Measurements from ENCODE around the gene TRIM66.

Gene TRIM66

DNA sequence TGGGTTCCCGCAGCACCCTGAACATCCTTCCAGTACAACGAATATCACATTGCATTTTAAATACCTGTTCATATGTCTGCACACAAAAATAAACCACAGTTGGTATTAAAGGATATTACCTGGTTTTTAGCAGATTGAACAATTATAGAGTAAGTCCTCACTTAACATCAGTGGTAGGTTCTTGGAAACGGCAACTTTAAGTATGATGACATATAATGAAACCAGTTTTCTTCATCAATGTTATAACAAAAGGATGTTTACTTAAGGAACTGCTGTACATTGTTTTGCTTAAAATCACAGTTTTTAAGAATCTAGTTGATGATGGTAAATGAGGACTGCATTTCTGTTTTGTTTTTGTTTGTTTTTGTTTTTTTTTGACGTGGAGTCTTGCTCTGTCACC lies 28.0 kb downstream of the TRIM66 start:
- no peak overlapping the region for H3K4me3 ChIP-seq (replicated peaks; ENCODE audit: insufficient read depth, low read length)
- H3K27ac ChIP-seq (replicated peaks) = no peak overlapping the region
- H3K27me3 ChIP-seq (ENCODE audit: insufficient read depth, poor library complexity, severe bottlenecking) = no peaks in the 10 kb centered on the region
- no peak for DNase-seq (ENCODE audit: low read depth in 1 of 2, low spot score in 1 of 2)
- TF ChIP-seq GABPA (IDR thresholded peaks at IDR 0.05; ENCODE audit: low read depth) (no peak), SPI1 (IDR thresholded peaks at IDR 0.05; ENCODE audit: borderline replicate concordance, low read depth) (no peak), POLR2AphosphoS5 (IDR thresholded peaks at IDR 0.05; ENCODE audit: low read depth) (no peak)
- TF ChIP-seq, protein P1, sequence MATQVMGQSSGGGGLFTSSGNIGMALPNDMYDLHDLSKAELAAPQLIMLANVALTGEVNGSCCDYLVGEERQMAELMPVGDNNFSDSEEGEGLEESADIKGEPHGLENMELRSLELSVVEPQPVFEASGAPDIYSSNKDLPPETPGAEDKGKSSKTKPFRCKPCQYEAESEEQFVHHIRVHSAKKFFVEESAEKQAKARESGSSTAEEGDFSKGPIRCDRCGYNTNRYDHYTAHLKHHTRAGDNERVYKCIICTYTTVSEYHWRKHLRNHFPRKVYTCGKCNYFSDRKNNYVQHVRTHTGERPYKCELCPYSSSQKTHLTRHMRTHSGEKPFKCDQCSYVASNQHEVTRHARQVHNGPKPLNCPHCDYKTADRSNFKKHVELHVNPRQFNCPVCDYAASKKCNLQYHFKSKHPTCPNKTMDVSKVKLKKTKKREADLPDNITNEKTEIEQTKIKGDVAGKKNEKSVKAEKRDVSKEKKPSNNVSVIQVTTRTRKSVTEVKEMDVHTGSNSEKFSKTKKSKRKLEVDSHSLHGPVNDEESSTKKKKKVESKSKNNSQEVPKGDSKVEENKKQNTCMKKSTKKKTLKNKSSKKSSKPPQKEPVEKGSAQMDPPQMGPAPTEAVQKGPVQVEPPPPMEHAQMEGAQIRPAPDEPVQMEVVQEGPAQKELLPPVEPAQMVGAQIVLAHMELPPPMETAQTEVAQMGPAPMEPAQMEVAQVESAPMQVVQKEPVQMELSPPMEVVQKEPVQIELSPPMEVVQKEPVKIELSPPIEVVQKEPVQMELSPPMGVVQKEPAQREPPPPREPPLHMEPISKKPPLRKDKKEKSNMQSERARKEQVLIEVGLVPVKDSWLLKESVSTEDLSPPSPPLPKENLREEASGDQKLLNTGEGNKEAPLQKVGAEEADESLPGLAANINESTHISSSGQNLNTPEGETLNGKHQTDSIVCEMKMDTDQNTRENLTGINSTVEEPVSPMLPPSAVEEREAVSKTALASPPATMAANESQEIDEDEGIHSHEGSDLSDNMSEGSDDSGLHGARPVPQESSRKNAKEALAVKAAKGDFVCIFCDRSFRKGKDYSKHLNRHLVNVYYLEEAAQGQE (IDR thresholded peaks at IDR 0.05; ENCODE audit: insufficient replicate concordance, low read depth) = no peak
- TF ChIP-seq, protein P2, sequence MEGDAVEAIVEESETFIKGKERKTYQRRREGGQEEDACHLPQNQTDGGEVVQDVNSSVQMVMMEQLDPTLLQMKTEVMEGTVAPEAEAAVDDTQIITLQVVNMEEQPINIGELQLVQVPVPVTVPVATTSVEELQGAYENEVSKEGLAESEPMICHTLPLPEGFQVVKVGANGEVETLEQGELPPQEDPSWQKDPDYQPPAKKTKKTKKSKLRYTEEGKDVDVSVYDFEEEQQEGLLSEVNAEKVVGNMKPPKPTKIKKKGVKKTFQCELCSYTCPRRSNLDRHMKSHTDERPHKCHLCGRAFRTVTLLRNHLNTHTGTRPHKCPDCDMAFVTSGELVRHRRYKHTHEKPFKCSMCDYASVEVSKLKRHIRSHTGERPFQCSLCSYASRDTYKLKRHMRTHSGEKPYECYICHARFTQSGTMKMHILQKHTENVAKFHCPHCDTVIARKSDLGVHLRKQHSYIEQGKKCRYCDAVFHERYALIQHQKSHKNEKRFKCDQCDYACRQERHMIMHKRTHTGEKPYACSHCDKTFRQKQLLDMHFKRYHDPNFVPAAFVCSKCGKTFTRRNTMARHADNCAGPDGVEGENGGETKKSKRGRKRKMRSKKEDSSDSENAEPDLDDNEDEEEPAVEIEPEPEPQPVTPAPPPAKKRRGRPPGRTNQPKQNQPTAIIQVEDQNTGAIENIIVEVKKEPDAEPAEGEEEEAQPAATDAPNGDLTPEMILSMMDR (IDR thresholded peaks at IDR 0.05; ENCODE audit: insufficient read depth, low read length) = no peak

DNA sequence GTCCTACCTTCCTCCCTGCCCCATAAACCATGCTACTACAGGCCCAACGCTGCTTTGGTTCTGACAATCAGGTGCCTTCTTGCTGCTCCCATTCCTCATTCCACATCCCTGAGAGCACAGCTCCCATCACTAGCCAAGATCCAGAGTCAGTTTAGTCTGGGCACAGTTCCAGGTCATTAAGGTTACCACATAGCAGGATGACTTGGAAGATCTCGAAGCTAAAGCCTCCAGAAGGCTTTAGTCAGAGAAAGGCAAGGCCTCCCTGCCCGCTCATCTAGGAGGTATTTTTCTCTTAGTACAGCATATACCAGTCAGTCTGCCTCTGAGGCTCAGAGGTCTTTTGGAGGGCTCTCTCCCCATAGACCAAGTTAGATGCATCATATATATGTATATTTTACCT lies 30.3 kb downstream of the TRIM66 start:
- Histone ChIP-seq H3K27ac (replicated peaks) (no peak overlapping the region), H3K27me3 (ENCODE audit: insufficient read depth, poor library complexity, severe bottlenecking) (no peaks in the 10 kb centered on the region), H3K4me3 (replicated peaks; ENCODE audit: insufficient read depth, low read length) (no peak overlapping the region)
- no peak for DNase-seq (ENCODE audit: low read depth in 1 of 2, low spot score in 1 of 2)
- TF ChIP-seq SPI1 (IDR thresholded peaks at IDR 0.05; ENCODE audit: borderline replicate concordance, low read depth) = no peak
- TF ChIP-seq, protein P1 (IDR thresholded peaks at IDR 0.05; ENCODE audit: insufficient replicate concordance, low read depth) = no peak
- TF ChIP-seq, protein P2 (IDR thresholded peaks at IDR 0.05; ENCODE audit: insufficient read depth, low read length) = no peak
- TF ChIP-seq POLR2AphosphoS5 (IDR thresholded peaks at IDR 0.05; ENCODE audit: low read depth) = no peak
- TF ChIP-seq GABPA (IDR thresholded peaks at IDR 0.05; ENCODE audit: low read depth) = no peak

DNA sequence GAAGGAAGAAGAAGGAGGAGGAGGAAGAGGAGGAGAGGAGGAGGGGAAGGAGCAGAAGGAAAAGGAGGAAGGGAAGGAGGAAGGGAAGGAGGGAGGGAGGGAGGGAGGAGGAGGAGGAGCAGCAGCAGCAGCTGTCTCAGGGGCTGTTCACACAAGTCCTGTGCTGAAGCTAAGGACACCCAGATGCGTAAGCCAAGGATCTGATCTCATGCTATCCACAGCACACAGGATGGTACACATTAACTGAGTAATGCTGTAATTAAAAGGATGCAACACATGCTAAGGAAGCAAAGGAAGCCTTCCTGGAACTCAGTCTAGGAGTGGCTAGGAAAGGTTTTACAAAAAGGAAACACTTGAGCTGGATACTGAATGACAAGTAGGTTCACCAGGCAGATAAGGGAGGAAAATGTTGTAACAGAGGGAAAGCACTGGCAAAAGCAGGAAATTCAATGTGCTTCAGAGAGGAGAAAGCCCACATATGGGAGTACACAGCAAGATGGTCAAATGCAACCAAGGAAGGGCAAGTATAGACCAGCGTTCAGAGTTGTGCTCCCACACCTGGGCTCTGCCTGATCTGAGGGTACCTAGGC lies 32.0 kb downstream of the TRIM66 start:
- TF ChIP-seq GABPA (IDR thresholded peaks at IDR 0.05; ENCODE audit: low read depth) = no peak
- TF ChIP-seq, protein P1 (IDR thresholded peaks at IDR 0.05; ENCODE audit: insufficient replicate concordance, low read depth) = no peak
- TF ChIP-seq, protein P2 (IDR thresholded peaks at IDR 0.05; ENCODE audit: insufficient read depth, low read length) = no peak
- no peak for TF ChIP-seq SPI1 (IDR thresholded peaks at IDR 0.05; ENCODE audit: borderline replicate concordance, low read depth)
- TF ChIP-seq POLR2AphosphoS5 (IDR thresholded peaks at IDR 0.05; ENCODE audit: low read depth) = no peak
- Histone ChIP-seq H3K27ac (replicated peaks) (no peak overlapping the region), H3K27me3 (ENCODE audit: insufficient read depth, poor library complexity, severe bottlenecking) (no peaks in the 10 kb centered on the region), H3K4me3 (replicated peaks; ENCODE audit: insufficient read depth, low read length) (no peak overlapping the region)
- no peak for DNase-seq (ENCODE audit: low read depth in 1 of 2, low spot score in 1 of 2)

Measured in HL-60 (cell line).